OCI-LY7 (cell line): ENCODE measurements around the gene TRIML2. TPM values are rescaled to one million over a fixed set of nuclear protein-coding genes. Genes with fewer than 3 reads are reported as not detected.

Experiments used
- BruUV-seq: library from RNA; stranded (reverse); fragments of 400-500 nt; replicated peaks from 2 replicates; lab custom pipeline; 2021; lab: Mats Ljungman, UMichigan
- CTCF ChIA-PET: fragments of 300-600 bp; sonication (Branson Sonifier 250); formaldehyde crosslinking; loops from one replicate; lab custom pipeline; 2022; ENCODE audit warnings: antibody characterized with exemption; ENCODE audit not compliant: unreplicated experiment; lab: Charles Lee
- POLR2A ChIA-PET: fragments of 300-600 bp; sonication (Branson Sonifier 250); formaldehyde crosslinking; loops from one replicate; lab custom pipeline; 2022; ENCODE audit warnings: antibody characterized with exemption; lab: Charles Lee
- DNase-seq: peaks from one replicate; pipeline ENCODE4 v3.0.0-alpha.2; 2015; ENCODE audit warnings: low spot score
- H2AFZ ChIP-seq: fragments of 200-600 bp; sonication (generic), shearing (Covaris generic); 2 replicates; pipeline ENCODE4 v1.6.1; 2014; ENCODE audit warnings: mild to moderate bottlenecking, antibody characterized with exemption, low read length, moderate library complexity
- H3K27ac ChIP-seq: fragments of 200-600 bp; sonication (generic); 2 replicates; pipeline ENCODE4 v1.5.1; 2014; ENCODE audit warnings: mixed run types, low read depth, mild to moderate bottlenecking, moderate library complexity, low read length, inconsistent platforms; ENCODE audit not compliant: poor library complexity, severe bottlenecking
- H3K36me3 ChIP-seq: fragments of 200-600 bp; sonication (generic); 2 replicates; pipeline ENCODE4 v1.6.1; 2014; ENCODE audit warnings: mild to moderate bottlenecking, antibody characterized with exemption, low read length, moderate library complexity, mixed read lengths; ENCODE audit not compliant: insufficient read depth
- H3K4me1 ChIP-seq: fragments of 200-600 bp; sonication (generic); 2 replicates; pipeline ENCODE4 v1.5.1; 2014; ENCODE audit warnings: mild to moderate bottlenecking, low read length; ENCODE audit not compliant: insufficient read depth, poor library complexity, severe bottlenecking
- H3K4me2 ChIP-seq: fragments of 200-600 bp; sonication (generic); 2 replicates; pipeline ENCODE4 v1.6.1; 2014; ENCODE audit warnings: mild to moderate bottlenecking, low read length
- H3K4me3 ChIP-seq: fragments of 200-600 bp; sonication (generic); 2 replicates; pipeline ENCODE4 v1.5.1; 2014; ENCODE audit warnings: mild to moderate bottlenecking, low read depth, low read length; ENCODE audit not compliant: poor library complexity, severe bottlenecking
- H3K79me2 ChIP-seq: fragments of 200-600 bp; sonication (generic); 2 replicates; pipeline ENCODE4 v1.6.1; 2016; ENCODE audit warnings: low read depth, mild to moderate bottlenecking, low read length, moderate library complexity, mixed read lengths; ENCODE audit not compliant: insufficient read depth
- H3K9me2 ChIP-seq: fragments of 200-600 bp; sonication (generic); 2 replicates; pipeline ENCODE4 v1.6.1; 2016; ENCODE audit warnings: mild to moderate bottlenecking, low read length, mixed read lengths; ENCODE audit not compliant: insufficient read depth
- H3K9me3 ChIP-seq: fragments of 200-600 bp; sonication (generic); 2 replicates; pipeline ENCODE4 v1.6.1; 2014; ENCODE audit warnings: mild to moderate bottlenecking, mixed run types, low read length, mixed read lengths
- H4K20me1 ChIP-seq: fragments of 200-600 bp; sonication (generic); 2 replicates; pipeline ENCODE4 v1.6.1; 2014; ENCODE audit warnings: mild to moderate bottlenecking, antibody characterized with exemption, low read length, moderate library complexity, mixed read lengths; ENCODE audit not compliant: insufficient read depth
- EZH2phosphoT487 ChIP-seq: fragments of 200-600 bp; sonication (generic); IDR thresholded peaks from 2 replicates; pipeline ENCODE4 v1.6.1; 2018; ENCODE audit warnings: low read depth, borderline replicate concordance, mild to moderate bottlenecking, mixed run types, antibody characterized with exemption, low read length, moderate library complexity, mixed read lengths
- intact Hi-C: fragments of 100-400 bp; cut with micrococcal nuclease; formaldehyde crosslinking; loops from one replicate; pipeline ENCODE4 v1.10.0; 2022; ENCODE audit not compliant: unreplicated experiment
- total RNA-seq, 2 experiments: library from RNA; depleted of rRNA in 1 of 2; stranded (reverse); fragments of >200 nt in 1 of 2; shearing (Covaris generic) in 1 of 2; gene quantifications; 2 replicates each; pipeline ENCODE4 v1.2.3, GENCODE V29; 2014 to 2022
- TF ChIP-seq, protein P1 (sequence below): fragments of 200-600 bp; sonication (generic); conservative IDR thresholded peaks from 2 replicates; pipeline ENCODE4 v1.5.1; 2014; ENCODE audit warnings: mild to moderate bottlenecking, antibody characterized with exemption, low read length, moderate library complexity, mixed read lengths

Gene TRIML2
- total RNA-seq, 2 experiments from 2014 or later: not detected

DNA sequence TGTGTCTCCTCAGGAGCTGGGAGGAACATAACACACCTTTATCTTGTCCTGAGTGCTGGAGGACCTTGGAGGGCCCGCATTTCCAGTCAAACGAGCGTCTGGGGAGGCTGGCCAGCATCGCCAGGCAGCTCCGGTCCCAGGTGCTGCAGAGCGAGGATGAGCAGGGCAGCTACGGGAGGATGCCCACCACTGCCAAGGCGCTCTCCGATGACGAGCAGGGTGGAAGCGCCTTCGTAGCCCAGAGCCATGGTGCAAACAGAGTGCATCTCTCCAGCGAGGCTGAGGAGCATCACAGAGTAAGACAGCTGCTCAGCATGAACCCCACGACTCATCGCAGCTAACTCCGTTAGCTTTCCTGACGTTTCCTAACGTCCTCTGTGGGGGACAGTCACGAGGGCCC lies 30.3 kb upstream of the TRIML2 start:
- Histone ChIP-seq H3K79me2 (no peaks in the 10 kb centered on the region), H3K9me2 (no peaks in the 10 kb centered on the region), H3K4me1 (no peaks in the 10 kb centered on the region), H3K4me2 (no peak overlapping the region), H3K27ac (no peak overlapping the region), H3K36me3 (no peaks in the 10 kb centered on the region), H3K4me3 (no peak overlapping the region), H3K9me3 (no peaks in the 10 kb centered on the region), H4K20me1 (no peaks in the 10 kb centered on the region), H2AFZ (no peak overlapping the region)
- no peak for TF ChIP-seq EZH2phosphoT487
- TF ChIP-seq, protein P1, sequence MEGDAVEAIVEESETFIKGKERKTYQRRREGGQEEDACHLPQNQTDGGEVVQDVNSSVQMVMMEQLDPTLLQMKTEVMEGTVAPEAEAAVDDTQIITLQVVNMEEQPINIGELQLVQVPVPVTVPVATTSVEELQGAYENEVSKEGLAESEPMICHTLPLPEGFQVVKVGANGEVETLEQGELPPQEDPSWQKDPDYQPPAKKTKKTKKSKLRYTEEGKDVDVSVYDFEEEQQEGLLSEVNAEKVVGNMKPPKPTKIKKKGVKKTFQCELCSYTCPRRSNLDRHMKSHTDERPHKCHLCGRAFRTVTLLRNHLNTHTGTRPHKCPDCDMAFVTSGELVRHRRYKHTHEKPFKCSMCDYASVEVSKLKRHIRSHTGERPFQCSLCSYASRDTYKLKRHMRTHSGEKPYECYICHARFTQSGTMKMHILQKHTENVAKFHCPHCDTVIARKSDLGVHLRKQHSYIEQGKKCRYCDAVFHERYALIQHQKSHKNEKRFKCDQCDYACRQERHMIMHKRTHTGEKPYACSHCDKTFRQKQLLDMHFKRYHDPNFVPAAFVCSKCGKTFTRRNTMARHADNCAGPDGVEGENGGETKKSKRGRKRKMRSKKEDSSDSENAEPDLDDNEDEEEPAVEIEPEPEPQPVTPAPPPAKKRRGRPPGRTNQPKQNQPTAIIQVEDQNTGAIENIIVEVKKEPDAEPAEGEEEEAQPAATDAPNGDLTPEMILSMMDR: no peak
- ChIA-PET CTCF (no interaction called here), POLR2A (no interaction called here)
- intact Hi-C loops: no loop called here
- DNase-seq: no peak
- BruUV-seq: no TSS peak

DNA sequence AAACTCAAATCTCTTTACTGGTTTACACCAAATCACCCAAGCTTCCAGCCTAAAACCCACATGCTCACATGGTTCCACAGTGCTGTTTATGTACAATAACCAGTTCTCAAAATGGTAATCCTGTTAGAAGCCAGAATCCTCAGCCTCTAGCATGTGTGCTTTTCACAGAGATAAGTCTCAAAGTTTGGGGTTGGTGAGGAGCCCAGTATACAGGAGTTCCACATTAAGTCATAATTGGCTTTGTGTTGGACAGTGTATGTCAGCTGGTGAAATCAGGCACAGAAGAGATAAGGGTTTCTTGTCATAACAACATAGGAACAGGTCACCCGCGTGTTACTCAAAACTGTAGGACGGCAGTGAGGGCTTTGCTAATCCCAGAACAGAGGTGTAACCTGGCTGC lies 29.7 kb upstream of the TRIML2 start, which contains the start of gene TRIML1:
Gene TRIML1, plus strand, starts transcription at position 301 of the 400 bp plus-strand sequence. CDS start 118 bp downstream, outside the sequence.
- no peak within 1 kb of the TSS for H3K27ac ChIP-seq
- H3K9me2 ChIP-seq: no peaks in the 10 kb centered on the region
- no peaks in the 10 kb centered on the region for H3K4me1 ChIP-seq
- ChIA-PET POLR2A (no interaction called here), CTCF (no interaction called here)
- no TSS peak for BruUV-seq
- no peaks in the 10 kb centered on the region for H3K9me3 ChIP-seq
- no peak within 1 kb of the TSS for H3K4me2 ChIP-seq
- H4K20me1 ChIP-seq: no peaks in the 10 kb centered on the region
- H3K4me3 ChIP-seq: no peak within 1 kb of the TSS
- H3K79me2 ChIP-seq: no peaks in the 10 kb centered on the region
- DNase-seq: no peak
- H2AFZ ChIP-seq: no peak within 1 kb of the TSS
- intact Hi-C loops: no loop called here
- TF ChIP-seq, protein P1: no peak
- TF ChIP-seq EZH2phosphoT487: no peak
- no peaks in the 10 kb centered on the region for H3K36me3 ChIP-seq

DNA sequence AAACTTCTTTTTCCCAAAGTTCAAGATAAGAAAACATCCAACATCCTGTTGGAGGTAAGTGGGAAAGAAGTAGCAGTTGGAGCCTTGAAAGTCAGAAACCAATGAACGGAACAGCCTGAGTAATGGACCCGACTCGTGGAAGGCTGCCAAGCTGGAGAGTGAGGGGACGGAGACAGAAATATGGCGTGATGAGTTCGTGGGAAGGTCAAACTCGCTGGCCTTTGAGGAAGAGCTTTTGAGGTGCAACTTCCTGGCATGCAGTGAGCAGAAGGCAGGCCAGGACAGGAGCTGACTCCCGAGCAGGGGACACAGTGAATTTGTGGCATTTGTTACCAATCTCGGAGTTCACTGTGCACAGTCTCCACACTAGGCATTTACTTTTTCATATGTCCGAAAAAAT lies 28.8 kb upstream of the TRIML2 start:
- no peak overlapping the region for H2AFZ ChIP-seq
- BruUV-seq: no TSS peak
- H3K79me2 ChIP-seq: no peaks in the 10 kb centered on the region
- H3K4me3 ChIP-seq: no peak overlapping the region
- no peaks in the 10 kb centered on the region for H3K36me3 ChIP-seq
- no peak overlapping the region for H3K4me2 ChIP-seq
- no peaks in the 10 kb centered on the region for H3K9me3 ChIP-seq
- H3K27ac ChIP-seq: no peak overlapping the region
- CTCF ChIA-PET: no interaction called here
- DNase-seq: no peak
- no peaks in the 10 kb centered on the region for H4K20me1 ChIP-seq
- TF ChIP-seq, protein P1: no peak
- no peak for TF ChIP-seq EZH2phosphoT487
- H3K9me2 ChIP-seq: no peaks in the 10 kb centered on the region
- intact Hi-C loops: no loop called here
- POLR2A ChIA-PET: no interaction called here
- H3K4me1 ChIP-seq: no peaks in the 10 kb centered on the region
